Hepatocyte (in vitro differentiated cells): ENCODE results near the gene CCR5.

Source experiments
- CTCF ChIP-seq: fragments of 200-600 bp; sonication (generic); IDR thresholded peaks from 2 replicates; pipeline ENCODE4 v1.5.1; 2016; ENCODE audit warnings: antibody characterized with exemption, mild to moderate bottlenecking; ENCODE audit not compliant: poor library complexity
- EZH2phosphoT487 ChIP-seq: fragments of 200-600 bp; sonication (generic); IDR thresholded peaks from one replicate; pipeline ENCODE4 v1.6.1; 2018; ENCODE audit warnings: antibody characterized with exemption, mild to moderate bottlenecking, low read depth, moderate library complexity; ENCODE audit not compliant: unreplicated experiment, severe bottlenecking

GRCh38 chr3:46401579-46401978 is 30.8 kb downstream of the CCR5 start:
- no peak for TF ChIP-seq CTCF
- TF ChIP-seq EZH2phosphoT487 = no peak
